ENCODE results near the gene CASZ1. TPM values are rescaled to one million over a fixed set of nuclear protein-coding genes. Genes with fewer than 3 reads are reported as not detected.

Gene CASZ1
- polyA plus RNA-seq, 1 donor, result 16.2 TPM

Other genes with a start within 250 kb of the CASZ1 start
- gene TARDBP, start 216.0 kb upstream of the CASZ1 start, polyA plus RNA-seq, result 200 TPM

Data from large intestine (tissue), 1 donor.